Peyer's patch (tissue), 4 donors: ENCODE measurements around the gene CSDE1.

Experiments used
- POLR2A ChIP-seq, 2 donors: fragments of 450-650 bp; IDR thresholded peaks; one replicate each; pipeline ENCODE4 v1.5.1; 2017; ENCODE audit warnings: antibody characterized with exemption in 2 of 2, mild to moderate bottlenecking in 2 of 2, moderate library complexity in 2 of 2
- TF ChIP-seq, protein P1 (sequence below), 6 experiments: fragments of 450-650 bp in 4 of 6; fragments of 200-600 bp in 2 of 6; sonication (generic) in 1 of 6; IDR thresholded peaks; one replicate each; pipeline ENCODE4 v1.5.1; 2017 to 2019; ENCODE audit warnings: antibody characterized with exemption in 6 of 6, mild to moderate bottlenecking in 3 of 6, moderate library complexity in 1 of 6

DNA sequence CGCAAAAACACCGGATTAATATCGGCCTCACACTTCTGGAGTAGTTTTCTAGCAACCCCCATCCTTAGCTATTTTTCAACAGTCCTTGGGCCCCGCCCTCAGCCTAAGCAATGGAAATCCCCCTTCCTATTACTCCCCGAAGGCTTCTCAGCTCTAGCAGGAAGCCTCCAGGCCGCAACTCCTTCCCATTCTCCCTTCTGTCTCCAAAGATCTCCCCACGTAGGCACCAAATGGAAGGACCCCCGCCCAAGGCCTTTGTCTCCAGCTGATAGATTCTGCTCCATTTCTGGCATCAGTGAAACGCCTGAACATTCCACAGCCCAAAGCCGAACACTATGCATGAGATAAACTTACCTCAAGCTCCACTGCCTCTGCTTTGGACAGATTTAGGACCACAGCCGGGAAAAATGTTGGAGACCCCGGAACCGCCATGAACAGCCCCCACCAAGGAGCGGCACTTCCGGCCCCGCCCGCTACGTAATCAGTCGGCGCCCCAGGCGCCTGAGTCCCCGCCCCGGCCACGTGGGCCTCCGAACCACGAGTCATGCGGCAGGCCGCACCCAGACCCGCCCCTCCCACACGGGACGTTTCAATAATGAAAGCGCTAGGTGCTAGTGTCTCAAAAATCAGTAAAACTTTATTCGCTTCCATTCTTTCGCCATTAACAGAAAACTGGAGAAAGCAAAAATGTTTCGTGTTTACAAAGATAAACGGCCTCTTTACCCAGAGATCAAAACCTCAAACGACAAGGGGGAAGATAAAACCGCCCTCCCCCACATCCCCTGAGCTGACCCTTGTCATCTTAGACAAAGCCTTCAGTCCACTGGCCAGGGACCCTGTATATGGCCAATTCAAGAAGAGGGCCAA lies 41.2 kb downstream of the CSDE1 start, which contains the start of gene NRAS:
- TF ChIP-seq POLR2A (IDR thresholded peaks at IDR 0.05) = peak; percentile 51 to 61
- TF ChIP-seq, protein P1, sequence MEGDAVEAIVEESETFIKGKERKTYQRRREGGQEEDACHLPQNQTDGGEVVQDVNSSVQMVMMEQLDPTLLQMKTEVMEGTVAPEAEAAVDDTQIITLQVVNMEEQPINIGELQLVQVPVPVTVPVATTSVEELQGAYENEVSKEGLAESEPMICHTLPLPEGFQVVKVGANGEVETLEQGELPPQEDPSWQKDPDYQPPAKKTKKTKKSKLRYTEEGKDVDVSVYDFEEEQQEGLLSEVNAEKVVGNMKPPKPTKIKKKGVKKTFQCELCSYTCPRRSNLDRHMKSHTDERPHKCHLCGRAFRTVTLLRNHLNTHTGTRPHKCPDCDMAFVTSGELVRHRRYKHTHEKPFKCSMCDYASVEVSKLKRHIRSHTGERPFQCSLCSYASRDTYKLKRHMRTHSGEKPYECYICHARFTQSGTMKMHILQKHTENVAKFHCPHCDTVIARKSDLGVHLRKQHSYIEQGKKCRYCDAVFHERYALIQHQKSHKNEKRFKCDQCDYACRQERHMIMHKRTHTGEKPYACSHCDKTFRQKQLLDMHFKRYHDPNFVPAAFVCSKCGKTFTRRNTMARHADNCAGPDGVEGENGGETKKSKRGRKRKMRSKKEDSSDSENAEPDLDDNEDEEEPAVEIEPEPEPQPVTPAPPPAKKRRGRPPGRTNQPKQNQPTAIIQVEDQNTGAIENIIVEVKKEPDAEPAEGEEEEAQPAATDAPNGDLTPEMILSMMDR (IDR thresholded peaks at IDR 0.05) = no peak
